Posterior vena cava (tissue), 2 donors: ENCODE measurements around the gene NUDT17. TPM values are rescaled to one million over a fixed set of nuclear protein-coding genes. Genes with fewer than 3 reads are reported as not detected.

Source experiments
- DNase-seq: peaks from one replicate; pipeline ENCODE4 v3.0.0-alpha.2; 2020; ENCODE audit warnings: low spot score
- intact Hi-C, 2 donors: fragments of 100-400 bp; cut with DNase I; formaldehyde crosslinking; loops; one replicate each; pipeline versions ENCODE4 v1.14.1 to v1.14.2; 2022 to 2023
- total RNA-seq, 2 donors: library from RNA; stranded (reverse); fragmentation: NEBNext Ultra II Directional; extraction: Animal tissue kit (Norgen Biotek cat#: 25700); gene quantifications; one replicate each; pipeline ENCODE4 v1.2.1, GENCODE V29; 2021
- donor health status: DM: yes; HTN: yes; CAD: no.
- donor health status: DM: yes; HTN: yes; CAD: no.

NUDT17 gene
- total RNA-seq, 2 donors from 2014 or later: 1.8 to 2.5 TPM

- no peak for DNase-seq
- intact Hi-C loops: no loop called here
These were observed 2.4 kb upstream of the NUDT17 start for GRCh38 chr1:145843031-145843430.

- intact Hi-C loops: no loop called here
These were observed 301 bp upstream of the NUDT17 start for GRCh38 chr1:145845144-145845513.

GRCh38 chr1:145846201-145846612 is 777 bp downstream of the NUDT17 start:
- no peak for DNase-seq
- intact Hi-C loops: no loop called here

More at GRCh38 chr1:145845144-145845513, 301 bp upstream of the NUDT17 start:
- no peak for DNase-seq

GRCh38 chr1:145847827-145848226 is 2.4 kb downstream of the NUDT17 start:
- intact Hi-C loops: no loop called here
- no peak for DNase-seq

- DNase-seq: no peak
- intact Hi-C loops: loop anchor here in 1 of 2 donors (10.0 kb wide), 2 partner anchors 65 to 165 kb away; partner anchors contain the start of genes ITGA10 and PEX11B
These were observed 4.1 kb downstream of the NUDT17 start for GRCh38 chr1:145849356-145850160.

- intact Hi-C loops: loop anchor here in 1 of 2 donors (10.0 kb wide), 2 partner anchors 59 to 159 kb away; partner anchors contain the start of genes ITGA10 and PEX11B
- DNase-seq: no peak
These were observed 10.1 kb downstream of the NUDT17 start for GRCh38 chr1:145855426-145855948.

- intact Hi-C loops: loop anchor here in 1 of 2 donors (10.0 kb wide), 2 partner anchors 58 to 158 kb away; partner anchors contain the start of genes ITGA10 and PEX11B
- DNase-seq: no peak
These were observed 11.7 kb downstream of the NUDT17 start for GRCh38 chr1:145857170-145857569.

- DNase-seq: peak; percentile 85
- intact Hi-C loops: loop anchor here in 1 of 2 donors (10.0 kb wide), 2 partner anchors 56 to 156 kb away; partner anchors contain the start of genes ITGA10 and PEX11B
These were observed 12.9 kb downstream of the NUDT17 start for GRCh38 chr1:145858238-145858900.

- DNase-seq: peak; percentile 98
- intact Hi-C loops: loop anchor here in 1 of 2 donors (10.0 kb wide), 2 partner anchors 56 to 156 kb away; partner anchors contain the start of genes ITGA10 and PEX11B
These were observed 13.6 kb downstream of the NUDT17 start, which contains the start of gene PIAS3 for GRCh38 chr1:145858901-145859490. Gene PIAS3, minus strand, starts transcription at chr1:145859081. Its CDS starts 91 bp downstream, at chr1:145858990.

GRCh38 chr1:145859491-145860023 is 14.1 kb downstream of the NUDT17 start:
- DNase-seq: peak; percentile 97
- intact Hi-C loops: loop anchor here in 1 of 2 donors (10.0 kb wide), 2 partner anchors 55 to 155 kb away; partner anchors contain the start of genes ITGA10 and PEX11B

GRCh38 chr1:145863282-145864018 is 18.0 kb downstream of the NUDT17 start:
- no peak for DNase-seq
- intact Hi-C loops: no loop called here

- no peak for DNase-seq
- intact Hi-C loops: no loop called here
These were observed 22.8 kb downstream of the NUDT17 start for GRCh38 chr1:145868232-145868631.

- intact Hi-C loops: no loop called here
- DNase-seq: peak; percentile 92
These were observed 26.8 kb downstream of the NUDT17 start for GRCh38 chr1:145871994-145872924.

- intact Hi-C loops: no loop called here
- no peak for DNase-seq
These were observed 29.2 kb downstream of the NUDT17 start for GRCh38 chr1:145874646-145875045.

- no peak for DNase-seq
- intact Hi-C loops: no loop called here
These were observed 32.6 kb downstream of the NUDT17 start for GRCh38 chr1:145877923-145878486.

- intact Hi-C loops: no loop called here
These were observed 33.3 kb downstream of the NUDT17 start for GRCh38 chr1:145878724-145879123.

GRCh38 chr1:145879775-145880174 is 34.3 kb downstream of the NUDT17 start:
- intact Hi-C loops: loop anchor here in 1 of 2 donors (10.0 kb wide), 1 partner anchor 135 kb away; no protein-coding TSS in a partner anchor
- no peak for DNase-seq

More at GRCh38 chr1:145878724-145879123, 33.3 kb downstream of the NUDT17 start:
- DNase-seq: no peak
